SW 1271 (cell line): ENCODE measurements around the gene PTOV1.
"Not testable (repeated sequence)": the region's sequence is repeated elsewhere in the genome, so short reads cannot be mapped to it uniquely, and the experiment has no call there.

ENCODE experiments used
- DNase-seq, 2 experiments: peaks; one replicate each; lab custom pipeline; 2025; lab: John Stamatoyannopoulos, UW

Gene PTOV1

DNA sequence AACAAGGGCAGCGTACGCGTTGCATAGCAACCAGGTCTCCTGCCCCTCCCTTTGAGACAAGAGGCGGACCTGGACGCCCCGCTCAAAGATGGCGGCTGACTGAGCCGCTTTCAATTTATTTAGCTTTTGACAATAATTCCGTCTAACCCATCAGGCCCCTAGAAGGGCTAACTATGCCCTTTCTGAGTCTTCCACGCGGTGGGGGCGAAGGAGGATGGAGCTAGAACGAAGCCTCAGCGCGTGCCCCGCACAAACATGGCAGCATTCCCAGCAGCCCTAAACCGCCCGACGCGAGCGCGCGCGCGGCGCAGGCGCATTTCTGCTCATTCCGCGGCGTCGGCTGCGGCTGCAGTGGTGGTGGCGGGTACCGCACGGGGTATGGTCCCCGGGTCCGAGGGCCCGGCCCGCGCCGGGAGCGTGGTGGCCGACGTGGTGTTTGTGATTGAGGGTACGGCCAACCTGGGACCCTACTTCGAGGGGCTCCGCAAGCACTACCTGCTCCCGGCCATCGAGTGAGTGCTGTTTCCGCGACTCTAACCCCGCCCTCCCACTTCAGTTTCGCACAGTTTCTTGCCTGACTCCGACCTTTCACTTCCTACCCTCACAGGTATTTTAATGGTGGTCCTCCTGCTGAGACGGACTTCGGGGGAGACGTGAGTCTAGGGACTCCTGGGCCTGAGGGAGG, 32.9 kb upstream of the PTOV1 start, which contains the start of gene MED25:
MED25 (plus strand) TSS at position 326 of the 685 bp plus-strand sequence; CDS start at position 379, 53 bp downstream.
- peak; percentile 61 to 84 for DNase-seq

DNA sequence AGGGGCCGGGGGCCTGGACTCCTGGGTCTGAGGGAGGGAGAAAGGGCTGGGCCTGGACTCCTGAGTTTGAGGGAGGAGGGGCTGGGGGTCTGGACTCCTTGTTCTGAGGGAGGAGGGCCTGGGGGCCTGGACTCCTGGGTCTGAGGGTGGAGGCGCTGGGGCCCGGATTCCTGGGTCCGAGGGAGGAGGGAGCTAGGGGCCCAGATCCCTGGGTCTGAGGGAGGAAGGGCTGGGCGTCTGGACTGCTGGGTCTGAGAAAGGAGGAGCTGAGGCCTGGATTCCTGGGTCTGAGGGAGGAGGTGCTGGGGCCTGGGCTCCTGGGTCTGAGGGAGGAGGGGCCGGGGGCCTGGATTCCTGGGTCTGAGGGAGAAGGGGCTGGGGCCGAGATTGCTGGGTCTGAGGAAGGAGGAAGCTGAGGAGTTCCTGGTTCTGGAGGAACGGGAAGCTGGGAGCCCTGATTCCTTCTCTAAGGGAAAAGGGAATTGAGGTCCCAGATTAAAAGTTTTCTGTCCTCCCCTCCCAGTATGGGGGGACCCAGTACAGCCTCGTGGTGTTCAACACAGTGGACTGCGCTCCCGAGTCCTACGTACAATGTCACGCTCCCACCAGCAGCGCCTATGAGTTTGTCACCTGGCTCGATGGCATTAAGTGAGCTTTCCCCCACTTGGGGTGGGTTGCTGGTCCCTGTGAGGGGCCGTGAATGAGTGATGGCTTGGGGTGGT, 32.1 kb upstream of the PTOV1 start:
- no peak for DNase-seq

DNA sequence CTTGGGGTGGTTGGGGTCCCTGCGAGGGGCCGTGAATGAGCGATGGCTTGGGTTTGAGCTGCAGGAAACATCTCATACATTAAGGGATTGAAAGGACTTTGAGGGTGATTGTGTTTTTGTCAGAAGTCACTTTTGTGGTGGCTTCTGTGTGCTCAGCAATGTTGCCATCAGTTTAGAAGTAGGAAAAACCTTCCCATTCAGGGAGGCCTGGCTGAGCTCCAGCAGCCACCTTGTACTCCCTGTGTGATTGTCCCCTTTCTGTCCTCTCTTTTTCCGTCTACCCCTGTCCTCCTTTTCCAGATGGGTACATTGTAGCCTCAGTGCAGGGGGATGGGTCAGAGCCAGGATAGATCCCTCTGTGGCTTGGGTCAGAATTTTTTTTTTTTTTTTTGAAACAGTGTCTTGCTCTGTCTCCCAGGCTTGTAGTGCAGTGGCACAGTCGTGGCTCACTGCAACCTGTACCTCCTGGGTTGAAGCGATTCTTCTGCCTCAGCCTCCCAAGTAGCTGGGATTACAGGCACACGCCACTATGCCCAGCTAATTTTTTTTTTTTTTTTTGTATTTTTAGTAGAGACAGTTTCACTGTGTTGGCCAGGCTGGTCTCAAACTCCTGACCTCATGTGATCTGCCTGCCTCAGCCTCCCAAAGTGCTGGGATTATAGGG, 31.4 kb upstream of the PTOV1 start:
- not testable (repeated sequence) for DNase-seq

DNA sequence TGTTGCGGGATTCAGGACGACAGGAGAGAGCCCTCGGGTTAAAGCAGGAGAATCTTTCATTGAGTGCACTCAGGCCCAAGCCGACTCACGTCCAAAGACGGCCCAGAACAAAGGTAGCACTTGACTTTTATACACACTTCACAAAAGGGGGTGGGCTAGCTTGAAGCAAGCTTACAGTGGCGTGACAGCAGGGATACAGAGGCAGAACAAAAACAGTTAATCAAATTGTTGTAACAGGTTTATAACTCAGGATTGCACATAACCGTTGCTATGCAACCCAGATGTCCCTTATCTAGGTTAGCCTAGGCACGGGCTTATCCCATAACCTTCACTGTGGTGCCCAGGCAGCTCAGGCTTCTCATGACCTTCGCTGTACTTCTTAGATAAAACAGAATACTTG, 30.8 kb upstream of the PTOV1 start:
- DNase-seq: no peak

DNA sequence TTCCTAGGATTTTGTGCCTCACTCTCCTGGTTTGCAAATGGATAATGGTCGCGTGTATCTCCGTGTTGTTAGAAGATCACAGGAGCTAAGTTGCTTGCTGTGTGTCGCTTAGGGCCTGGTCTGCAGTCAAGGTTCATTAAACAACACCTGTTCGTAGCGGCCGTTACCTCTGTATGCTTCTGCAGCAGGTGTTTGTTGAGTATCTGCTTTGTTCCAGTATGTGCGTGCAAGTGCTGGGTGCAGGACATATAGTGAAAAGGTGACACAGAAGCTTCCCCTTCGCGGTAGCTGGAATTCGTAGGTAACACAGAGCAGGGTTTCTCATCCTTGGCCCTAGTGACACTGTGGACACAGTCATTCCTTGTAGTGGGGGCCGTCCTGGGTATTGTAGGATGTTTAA, 27.5 kb upstream of the PTOV1 start:
- DNase-seq: no peak

DNA sequence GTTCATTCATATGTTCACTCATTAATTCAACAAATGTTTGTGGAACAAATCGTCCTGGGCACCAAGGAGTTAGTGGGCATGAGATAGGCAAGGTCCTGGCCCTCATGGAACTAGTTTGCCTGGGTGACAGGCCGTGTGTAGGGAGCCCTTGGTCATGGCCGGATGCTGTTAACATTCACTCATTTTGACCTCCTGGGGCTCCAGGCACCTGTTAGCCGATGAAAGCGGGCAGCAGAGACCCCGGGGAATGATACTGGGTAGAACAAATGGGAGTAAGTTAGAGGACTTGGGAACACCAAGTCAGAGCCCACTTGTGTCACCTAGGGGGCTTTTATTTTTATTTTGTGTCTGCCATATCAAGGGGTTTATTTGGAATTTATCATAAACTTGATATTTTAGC, 26.3 kb upstream of the PTOV1 start:
- no peak for DNase-seq

DNA sequence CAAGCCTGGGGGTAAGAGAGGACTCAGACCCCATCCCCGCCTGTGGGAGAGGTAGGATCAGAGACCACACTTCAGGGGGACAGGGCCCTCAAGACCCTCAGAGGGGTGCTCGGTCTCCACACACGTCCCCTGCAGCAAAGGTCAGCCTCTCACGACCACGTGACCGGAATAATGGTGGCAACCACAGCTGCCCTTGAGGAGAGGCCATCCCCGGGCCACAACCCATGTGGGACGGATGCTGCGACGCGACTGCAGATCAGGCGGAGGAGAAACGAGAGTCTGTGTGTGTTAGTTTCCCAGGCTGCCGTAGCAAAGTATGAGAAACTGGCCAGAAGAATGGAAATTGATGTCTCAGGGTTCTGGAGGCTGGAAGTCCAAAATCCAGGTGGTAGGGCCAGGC, 23.9 kb upstream of the PTOV1 start:
- DNase-seq: no peak

DNA sequence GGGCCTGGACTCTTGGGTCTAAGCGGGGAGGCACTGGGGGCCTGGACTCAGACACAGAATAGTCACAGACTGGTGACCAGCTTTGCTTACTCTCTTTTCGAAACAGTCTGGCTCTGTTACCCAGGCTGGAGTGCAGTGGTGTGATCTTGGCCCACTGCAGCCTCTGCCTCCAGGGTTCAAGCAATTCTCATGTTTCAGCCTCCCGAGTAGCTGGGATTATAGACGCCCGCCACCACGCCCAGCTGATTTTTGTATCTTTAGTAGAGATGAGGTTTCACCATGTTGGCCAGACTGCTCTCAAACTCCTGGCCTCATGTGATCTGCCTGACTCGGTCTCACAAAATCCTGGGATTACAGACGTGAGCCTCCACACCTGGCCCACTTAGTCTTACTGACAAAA, 21.8 kb upstream of the PTOV1 start:
- no peak for DNase-seq

DNA sequence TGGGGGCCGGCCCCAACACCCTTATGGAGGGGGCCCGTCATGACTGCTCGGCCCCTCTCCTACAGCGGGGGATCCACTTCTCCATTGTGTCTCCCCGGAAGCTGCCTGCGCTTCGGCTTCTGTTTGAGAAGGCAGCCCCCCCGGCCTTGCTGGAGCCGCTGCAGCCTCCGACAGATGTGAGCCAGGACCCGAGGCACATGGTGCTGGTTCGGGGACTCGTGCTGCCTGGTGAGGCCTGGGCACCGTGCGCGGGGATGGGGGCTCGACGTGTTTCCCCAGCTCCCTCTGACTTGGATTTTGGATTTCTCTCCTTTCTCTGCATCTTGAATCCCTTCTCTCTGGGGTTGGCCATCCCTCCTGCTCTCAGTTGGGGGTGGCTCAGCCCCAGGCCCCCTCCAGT, 21.2 kb upstream of the PTOV1 start:
- no peak for DNase-seq

DNA sequence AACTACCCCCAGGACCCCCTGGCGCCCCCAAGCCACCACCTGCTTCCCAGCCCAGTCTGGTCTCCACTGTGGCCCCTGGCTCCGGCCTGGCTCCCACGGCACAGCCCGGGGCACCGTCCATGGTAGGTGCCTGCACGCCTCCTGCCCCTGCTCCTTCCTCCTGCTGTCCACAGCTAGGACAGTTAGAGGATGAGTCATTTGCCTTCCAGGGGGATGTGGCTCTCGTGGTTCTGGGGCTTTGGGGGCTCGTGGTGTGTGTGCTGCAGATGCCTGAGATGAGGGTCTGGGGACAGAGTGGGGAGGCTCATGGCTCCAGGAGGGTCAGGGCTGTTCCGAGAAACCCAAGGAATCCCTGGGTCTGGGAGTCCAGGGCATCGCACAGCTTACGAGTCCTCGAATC, 20.2 kb upstream of the PTOV1 start:
- no peak for DNase-seq

DNA sequence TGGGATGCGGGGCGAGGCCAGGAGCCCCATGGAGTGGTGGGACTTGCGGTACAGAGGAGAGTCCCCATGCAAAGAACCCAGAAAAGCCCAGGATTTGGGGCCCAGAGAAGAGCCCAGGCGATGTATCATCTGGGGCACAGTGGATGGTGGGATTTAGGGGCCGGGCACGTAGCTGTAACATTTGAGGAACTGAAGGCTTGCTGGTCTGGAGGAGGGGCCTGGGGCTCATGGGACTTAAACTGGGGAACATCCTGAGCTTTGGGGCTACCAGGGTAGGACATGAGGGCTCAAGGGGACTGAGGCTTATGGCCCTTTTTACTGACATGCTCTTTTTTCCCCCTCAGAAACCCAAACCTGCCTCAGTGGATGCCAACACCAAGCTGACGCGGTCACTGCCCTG, 19.4 kb upstream of the PTOV1 start:
- no peak for DNase-seq

DNA sequence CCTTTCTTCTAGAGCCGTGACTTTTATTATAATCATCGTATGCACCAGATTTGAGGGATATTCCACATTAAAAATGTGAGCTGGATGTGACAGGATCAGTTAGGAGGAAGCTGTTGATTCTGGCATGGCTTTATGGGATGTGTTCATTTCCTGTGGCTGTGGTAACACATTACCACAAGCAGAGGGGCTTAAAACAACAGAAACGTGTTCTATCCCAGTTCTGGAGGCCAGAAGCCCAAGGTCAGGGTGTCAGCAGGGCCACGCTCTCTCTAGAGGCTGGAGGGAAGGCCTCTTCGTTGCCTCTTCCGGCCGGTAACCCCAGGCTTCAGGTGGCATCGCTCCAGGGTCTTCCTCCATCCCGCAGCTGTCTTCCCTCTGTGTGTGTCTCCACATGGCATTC, 18.4 kb upstream of the PTOV1 start:
- DNase-seq: no peak

DNA sequence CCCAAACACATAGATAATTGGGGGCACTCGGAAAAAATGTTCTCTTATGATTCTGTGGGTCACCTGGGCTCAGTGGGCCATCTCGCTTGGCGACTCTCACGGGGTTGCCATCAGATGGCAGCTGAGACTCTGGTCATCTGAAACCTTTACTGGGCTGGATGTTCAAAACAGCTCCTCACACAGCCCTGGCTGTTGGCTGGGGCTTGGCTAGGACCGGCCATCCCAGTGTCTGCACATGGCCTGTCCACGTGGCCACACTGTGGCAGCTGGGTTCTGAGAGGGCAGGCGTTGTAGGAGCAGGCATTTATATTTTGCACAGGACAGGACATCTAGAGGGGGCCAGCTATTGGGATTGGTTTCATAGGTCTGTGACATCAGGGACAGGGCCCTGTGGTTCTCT, 17.4 kb upstream of the PTOV1 start:
- DNase-seq: no peak

DNA sequence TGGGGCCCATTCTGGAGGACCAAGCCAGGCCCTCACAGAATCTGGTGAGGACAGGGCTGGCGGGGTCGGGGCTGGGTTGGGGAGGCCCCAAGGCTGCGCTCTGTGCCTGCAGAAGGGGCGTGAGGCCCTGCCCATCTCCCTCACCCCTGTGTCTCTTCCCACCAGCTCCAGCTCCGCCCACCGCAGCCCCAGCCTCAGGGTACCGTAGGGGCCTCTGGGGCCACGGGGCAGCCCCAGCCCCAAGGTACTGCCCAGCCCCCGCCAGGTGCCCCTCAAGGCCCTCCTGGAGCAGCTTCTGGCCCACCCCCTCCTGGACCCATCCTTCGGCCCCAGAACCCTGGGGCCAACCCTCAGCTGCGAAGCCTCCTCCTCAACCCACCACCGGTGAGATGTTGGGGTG, 15.4 kb upstream of the PTOV1 start:
- DNase-seq: no peak

DNA sequence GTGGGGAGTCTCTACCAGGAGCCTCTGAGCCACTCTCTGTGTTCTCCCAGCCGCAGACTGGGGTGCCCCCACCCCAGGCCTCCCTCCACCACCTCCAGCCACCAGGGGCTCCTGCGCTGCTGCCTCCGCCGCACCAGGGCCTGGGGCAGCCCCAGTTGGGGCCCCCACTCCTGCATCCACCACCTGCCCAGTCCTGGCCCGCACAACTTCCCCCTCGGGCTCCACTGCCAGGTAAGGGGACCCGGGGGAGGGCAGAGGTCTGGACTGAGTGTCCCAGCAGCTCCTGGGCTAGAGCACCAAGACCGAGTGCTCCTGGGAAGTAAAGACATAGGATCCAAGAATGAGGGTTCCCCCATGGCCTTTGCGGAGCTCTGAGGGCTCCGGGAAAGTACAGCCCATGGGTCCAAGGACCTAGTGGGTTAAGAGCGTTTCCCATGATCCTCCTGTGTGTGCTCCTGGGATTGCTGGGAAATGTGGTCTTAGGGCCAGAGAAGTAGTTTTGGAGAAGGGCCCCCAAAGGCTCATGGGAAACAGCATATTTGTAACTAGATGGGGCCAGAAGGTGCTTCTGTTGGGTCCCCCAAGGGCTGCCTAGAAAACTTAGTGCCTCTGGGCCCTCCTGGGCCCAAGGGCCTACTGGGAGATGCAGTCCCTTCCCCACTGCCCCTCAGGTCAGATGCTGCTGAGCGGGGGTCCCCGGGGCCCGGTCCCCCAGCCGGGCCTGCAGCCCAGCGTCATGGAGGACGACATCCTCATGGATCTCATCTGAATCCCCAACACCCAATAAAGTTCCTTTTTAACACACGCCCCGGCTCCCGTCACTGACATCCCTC, 14.6 kb upstream of the PTOV1 start:
- no peak for DNase-seq

DNA sequence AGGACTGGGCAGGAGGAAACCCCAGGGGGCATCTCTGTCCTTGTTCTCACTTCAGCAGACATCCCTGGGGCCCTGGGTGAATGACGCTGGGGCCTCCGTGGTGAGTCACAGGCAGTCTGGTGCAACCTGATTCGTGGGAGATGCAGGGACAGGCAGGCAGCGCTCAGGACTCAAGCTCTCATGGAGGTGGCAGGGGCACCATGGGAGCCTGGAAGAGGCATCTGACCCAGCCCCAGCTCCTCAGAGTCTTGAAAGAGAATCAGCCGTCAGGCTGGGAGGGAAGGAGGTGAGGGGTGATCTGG, 14.0 kb upstream of the PTOV1 start:
- DNase-seq: no peak

DNA sequence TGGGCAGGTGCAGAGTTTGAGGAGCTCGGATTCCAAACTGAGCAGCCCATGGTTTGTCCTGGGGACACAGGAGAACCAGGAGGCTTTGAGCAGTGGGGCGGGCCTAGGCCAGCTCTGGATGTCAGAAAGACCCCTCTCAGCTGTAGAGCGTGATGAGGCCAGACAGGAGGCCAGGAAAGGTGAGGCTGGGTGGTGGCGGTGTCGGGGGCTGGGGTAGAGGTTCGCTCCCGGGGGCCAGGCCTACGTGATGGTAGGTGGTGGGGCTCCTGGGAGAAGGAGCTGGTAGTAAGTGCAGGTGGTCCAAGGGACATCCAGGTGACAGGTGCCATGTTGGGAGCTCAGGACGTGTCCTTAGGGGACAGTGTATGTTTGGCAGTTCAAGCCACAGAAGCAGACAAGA, 13.5 kb upstream of the PTOV1 start:
- DNase-seq: no peak

DNA sequence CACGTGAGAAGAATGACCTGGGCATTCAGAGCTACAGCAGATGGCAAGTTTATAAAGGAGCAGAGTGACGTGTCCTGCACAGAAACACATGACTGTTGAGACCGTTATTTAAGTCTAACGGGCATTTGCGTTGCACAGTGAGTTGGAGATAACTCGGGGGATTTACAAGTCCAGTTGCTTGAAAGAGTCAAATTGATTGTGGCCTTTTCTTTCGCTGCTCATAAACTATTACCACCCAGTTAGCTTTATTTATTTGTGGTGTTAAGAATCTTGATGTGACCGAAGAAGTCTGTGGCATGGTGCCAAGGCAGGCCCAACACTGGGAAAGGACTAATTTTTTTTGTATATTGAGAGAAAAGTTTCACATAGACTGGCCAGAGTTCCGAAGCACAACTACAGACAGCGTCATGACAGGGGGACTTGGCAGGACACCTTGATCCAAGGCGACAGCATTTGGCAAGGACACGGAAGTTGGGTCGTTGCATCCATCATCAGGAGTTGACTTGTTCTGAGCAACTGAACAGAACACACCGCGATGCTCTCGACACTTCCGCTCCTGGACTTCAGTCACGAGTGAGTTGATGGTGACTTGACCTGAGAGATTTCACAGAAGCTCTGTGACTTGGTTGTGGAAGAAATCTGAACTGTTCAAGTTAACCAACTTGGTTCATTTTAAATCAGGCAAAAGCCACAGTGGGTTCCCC, 11.9 kb upstream of the PTOV1 start:
- DNase-seq: no peak

DNA sequence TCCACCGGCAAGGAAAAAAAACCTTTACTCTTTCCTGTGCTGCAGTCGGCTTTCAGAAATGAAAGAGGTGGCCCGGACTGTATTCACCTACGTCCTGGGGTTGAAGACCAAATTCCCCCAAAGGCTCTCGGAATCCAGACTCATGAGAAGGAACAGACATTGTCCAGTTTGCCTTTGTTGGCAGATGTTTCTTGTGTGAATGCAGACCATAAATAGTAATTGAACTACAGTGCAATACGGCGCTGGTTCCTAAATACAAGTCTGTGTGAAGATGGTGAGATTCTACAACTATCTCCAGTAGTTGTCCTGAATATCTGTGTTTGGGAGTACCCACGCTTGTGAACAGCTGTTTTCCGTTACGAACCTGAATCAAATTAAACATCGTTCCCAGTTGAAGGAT, 11.2 kb upstream of the PTOV1 start:
- DNase-seq: no peak

DNA sequence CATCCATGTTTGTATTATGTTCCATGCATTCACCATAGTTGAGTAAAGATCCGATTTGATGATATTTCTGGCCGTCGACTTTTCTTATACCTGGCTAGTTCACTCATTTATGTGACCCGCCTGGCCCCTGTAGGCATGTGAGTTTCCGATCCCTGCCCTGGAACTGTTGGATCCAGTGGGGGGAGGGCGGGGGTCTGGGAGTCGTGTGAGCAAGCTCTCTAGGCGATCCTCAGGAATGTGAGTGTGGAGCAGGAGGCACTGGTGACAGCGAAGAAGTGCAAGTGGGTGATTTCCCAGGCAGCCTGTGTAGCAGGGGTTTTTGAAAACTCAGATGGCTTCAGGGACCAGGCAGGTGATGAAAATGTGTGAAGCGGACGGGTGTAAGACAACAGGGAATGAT, 10.6 kb upstream of the PTOV1 start:
- no peak for DNase-seq

DNA sequence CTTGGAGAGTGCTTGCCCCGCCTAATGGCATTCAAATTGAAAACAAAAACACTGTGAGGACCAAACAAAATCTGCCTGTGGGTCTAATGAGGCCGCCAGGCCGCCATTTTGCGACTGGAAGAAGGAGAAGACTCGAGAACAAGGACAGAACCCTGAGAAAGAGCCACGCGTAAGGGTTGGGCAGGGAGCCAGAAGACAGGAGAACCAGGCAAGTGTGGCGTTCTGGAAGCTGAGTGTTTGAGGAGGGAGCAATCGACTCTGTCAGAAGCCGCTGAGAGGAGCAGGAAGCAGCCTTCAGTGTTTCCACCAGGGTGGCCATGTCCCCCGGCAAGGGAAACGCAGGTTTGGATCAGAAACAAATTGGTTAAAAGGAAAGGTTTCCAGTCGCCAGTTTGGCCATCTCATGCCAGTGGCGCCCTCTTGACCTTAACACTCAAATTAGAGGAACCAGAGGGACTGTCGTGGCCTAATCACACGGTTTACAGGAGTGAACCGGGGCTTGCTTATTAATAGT, 10.2 kb upstream of the PTOV1 start:
- no peak for DNase-seq

DNA sequence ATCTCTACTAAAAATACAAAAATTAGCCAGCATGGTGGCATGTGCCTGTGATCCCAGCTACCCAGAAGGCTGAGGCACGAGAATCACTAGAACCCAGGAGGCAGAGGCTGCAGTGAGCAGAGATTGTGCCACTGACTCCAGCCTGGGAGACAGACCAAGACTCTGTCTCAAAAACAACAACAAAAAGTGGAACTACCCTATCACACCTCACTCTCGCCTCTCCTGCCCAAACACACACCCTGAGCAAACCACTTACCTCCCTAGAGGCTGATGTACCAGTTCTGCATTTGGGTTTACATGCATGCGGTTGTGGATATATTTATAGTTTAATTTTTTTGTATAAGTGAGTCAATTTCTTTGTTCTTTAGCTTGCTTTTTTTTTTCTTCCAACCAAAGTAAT, 7.7 kb upstream of the PTOV1 start:
- DNase-seq: no peak
